Measurements from ENCODE around the gene TENM4. TPM values are rescaled to one million over a fixed set of nuclear protein-coding genes. Genes with fewer than 3 reads are reported as not detected.

Gene TENM4
- total RNA-seq, 1 experiment from 2014 or later: 9.9 TPM

DNA sequence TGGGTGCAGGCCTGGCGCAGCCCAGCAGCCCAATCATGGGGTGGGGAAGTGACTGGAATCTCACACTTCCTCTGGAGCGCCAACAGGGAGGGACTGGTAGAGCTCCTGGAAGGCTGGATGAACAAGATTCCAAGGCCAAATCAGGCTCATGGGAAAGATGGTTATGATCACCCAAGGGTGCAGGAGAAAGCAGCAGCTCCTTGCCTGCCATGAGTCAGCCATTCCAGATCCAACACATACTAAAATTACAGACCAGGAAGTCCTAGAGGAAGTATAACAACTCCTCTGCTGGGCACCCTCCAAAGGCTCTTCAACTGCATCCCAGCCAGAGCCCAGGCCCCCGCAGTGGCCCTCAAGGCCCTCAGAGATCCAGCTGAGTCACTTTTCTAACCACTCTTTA is 427.3 kb downstream of the TENM4 start:
- no peaks in the 10 kb centered on the region for H3K4me1 Mint-ChIP-seq (ENCODE audit: insufficient read depth, unreplicated experiment)
- POLR2A ChIA-PET: interaction anchor here (0.5 kb wide), 1 partner anchor 298 kb away, joined by 3 read pairs; no protein-coding TSS in a partner anchor

DNA sequence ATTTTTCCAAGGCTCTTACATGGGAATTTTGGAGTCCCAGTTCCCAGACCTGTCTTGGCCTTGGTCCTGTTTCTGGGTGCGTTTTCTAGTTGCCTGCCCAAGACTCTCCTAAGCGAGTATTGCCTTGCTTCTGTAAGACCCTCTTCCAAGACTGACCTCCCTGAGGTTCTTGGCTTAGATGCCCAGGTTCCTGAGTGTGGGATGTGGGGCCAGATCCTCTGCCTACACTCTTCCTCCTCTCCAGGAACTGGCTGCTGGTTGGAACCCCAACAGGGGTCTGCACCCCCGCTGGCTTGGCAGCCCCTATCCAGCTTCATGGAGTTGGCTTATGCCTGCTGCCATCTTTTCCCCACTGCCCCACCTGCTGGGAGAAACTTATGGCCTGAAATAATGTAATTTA is 429.5 kb downstream of the TENM4 start:
- Mint-ChIP-seq H3K27me3 (ENCODE audit: insufficient read depth, unreplicated experiment) (no peaks in the 10 kb centered on the region), H3K9me3 (ENCODE audit: unreplicated experiment) (peaks cover 7% of the 10 kb centered on the region), H3K27ac (ENCODE audit: low read depth, unreplicated experiment) (no peak overlapping the region), H3K4me3 (ENCODE audit: unreplicated experiment) (no peak overlapping the region), H3K4me1 (ENCODE audit: insufficient read depth, unreplicated experiment) (no peaks in the 10 kb centered on the region), H3K36me3 (ENCODE audit: insufficient read depth, unreplicated experiment) (peaks cover 6% of the 10 kb centered on the region)
- ChIA-PET POLR2A (no interaction called here), CTCF (no interaction called here)
- BruUV-seq (replicated peaks): no TSS peak
- DNase-seq (ENCODE audit: unreplicated experiment): no peak
- intact Hi-C loops (cut with micrococcal nuclease): no loop called here
- TF ChIP-seq, protein P1, sequence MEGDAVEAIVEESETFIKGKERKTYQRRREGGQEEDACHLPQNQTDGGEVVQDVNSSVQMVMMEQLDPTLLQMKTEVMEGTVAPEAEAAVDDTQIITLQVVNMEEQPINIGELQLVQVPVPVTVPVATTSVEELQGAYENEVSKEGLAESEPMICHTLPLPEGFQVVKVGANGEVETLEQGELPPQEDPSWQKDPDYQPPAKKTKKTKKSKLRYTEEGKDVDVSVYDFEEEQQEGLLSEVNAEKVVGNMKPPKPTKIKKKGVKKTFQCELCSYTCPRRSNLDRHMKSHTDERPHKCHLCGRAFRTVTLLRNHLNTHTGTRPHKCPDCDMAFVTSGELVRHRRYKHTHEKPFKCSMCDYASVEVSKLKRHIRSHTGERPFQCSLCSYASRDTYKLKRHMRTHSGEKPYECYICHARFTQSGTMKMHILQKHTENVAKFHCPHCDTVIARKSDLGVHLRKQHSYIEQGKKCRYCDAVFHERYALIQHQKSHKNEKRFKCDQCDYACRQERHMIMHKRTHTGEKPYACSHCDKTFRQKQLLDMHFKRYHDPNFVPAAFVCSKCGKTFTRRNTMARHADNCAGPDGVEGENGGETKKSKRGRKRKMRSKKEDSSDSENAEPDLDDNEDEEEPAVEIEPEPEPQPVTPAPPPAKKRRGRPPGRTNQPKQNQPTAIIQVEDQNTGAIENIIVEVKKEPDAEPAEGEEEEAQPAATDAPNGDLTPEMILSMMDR (IDR thresholded peaks at IDR 0.05; ENCODE audit: unreplicated experiment): no peak

More for the DNA sequence above, 427.3 kb downstream of the TENM4 start:
- DNase-seq (ENCODE audit: unreplicated experiment): no peak
- Mint-ChIP-seq H3K36me3 (ENCODE audit: insufficient read depth, unreplicated experiment) (peaks cover 6% of the 10 kb centered on the region), H3K4me3 (ENCODE audit: unreplicated experiment) (no peak overlapping the region), H3K27ac (ENCODE audit: low read depth, unreplicated experiment) (no peak overlapping the region), H3K27me3 (ENCODE audit: insufficient read depth, unreplicated experiment) (no peaks in the 10 kb centered on the region), H3K9me3 (ENCODE audit: unreplicated experiment) (peaks cover 7% of the 10 kb centered on the region)
- BruUV-seq (replicated peaks): no TSS peak
- TF ChIP-seq, protein P1 (IDR thresholded peaks at IDR 0.05; ENCODE audit: unreplicated experiment): no peak
- CTCF ChIA-PET: interaction anchor here (0.7 kb wide), 2 partner anchors 80 to 420 kb away, joined by 3 read pairs; no protein-coding TSS in a partner anchor
- intact Hi-C loops (cut with micrococcal nuclease): no loop called here

DNA sequence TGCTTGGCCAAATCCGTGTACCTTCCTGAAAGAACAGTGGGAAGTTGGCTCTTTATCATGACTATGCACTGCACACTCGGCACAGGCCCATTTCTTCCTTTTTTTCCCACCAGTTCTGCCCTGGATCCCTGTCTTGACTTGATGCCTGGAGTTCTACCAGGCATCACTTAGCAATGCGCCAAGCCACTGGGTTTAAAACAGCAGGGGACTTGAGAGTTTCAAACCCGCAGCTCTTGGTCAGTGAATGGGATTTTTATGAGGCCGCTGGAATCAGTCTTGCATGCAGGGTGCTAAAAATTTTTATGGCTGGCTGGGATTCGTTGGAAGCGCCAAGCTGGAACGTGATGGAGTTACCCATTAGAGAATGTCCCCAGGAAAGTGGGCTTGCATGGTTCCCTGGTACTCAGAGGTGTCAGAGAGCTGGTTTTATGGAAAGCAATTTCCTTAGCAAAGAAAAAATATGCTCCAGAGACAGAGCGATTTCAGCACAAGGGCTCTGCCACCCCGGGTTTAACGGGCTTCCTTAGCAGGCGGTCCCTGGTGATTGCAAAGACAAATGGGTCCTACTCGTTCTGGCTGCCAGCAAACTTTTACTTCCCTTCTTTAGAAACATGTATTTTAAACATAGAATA is 432.9 kb downstream of the TENM4 start:
- Mint-ChIP-seq H3K27ac (ENCODE audit: low read depth, unreplicated experiment) (no peak overlapping the region), H3K4me3 (ENCODE audit: unreplicated experiment) (no peak overlapping the region), H3K4me1 (ENCODE audit: insufficient read depth, unreplicated experiment) (no peaks in the 10 kb centered on the region), H3K36me3 (ENCODE audit: insufficient read depth, unreplicated experiment) (peaks cover 6% of the 10 kb centered on the region), H3K27me3 (ENCODE audit: insufficient read depth, unreplicated experiment) (no peaks in the 10 kb centered on the region), H3K9me3 (ENCODE audit: unreplicated experiment) (peaks cover 17% of the 10 kb centered on the region)
- TF ChIP-seq, protein P1 (IDR thresholded peaks at IDR 0.05; ENCODE audit: unreplicated experiment): no peak
- DNase-seq (ENCODE audit: unreplicated experiment): no peak
- BruUV-seq (replicated peaks): no TSS peak
- CTCF ChIA-PET: interaction anchor here (0.6 kb wide), 2 partner anchors 29 to 92 kb away, joined by 3 read pairs; no protein-coding TSS in a partner anchor
- intact Hi-C loops (cut with micrococcal nuclease): no loop called here
- POLR2A ChIA-PET: no interaction called here

- intact Hi-C loops (cut with micrococcal nuclease): no loop called here
- CTCF ChIA-PET: no interaction called here
- H3K36me3 Mint-ChIP-seq (ENCODE audit: insufficient read depth, unreplicated experiment): peaks cover 6% of the 10 kb centered on the region
- TF ChIP-seq, protein P1 (IDR thresholded peaks at IDR 0.05; ENCODE audit: unreplicated experiment): no peak
- no peak for DNase-seq (ENCODE audit: unreplicated experiment)
- no peak overlapping the region for H3K27ac Mint-ChIP-seq (ENCODE audit: low read depth, unreplicated experiment)
- POLR2A ChIA-PET: no interaction called here
- no peaks in the 10 kb centered on the region for H3K27me3 Mint-ChIP-seq (ENCODE audit: insufficient read depth, unreplicated experiment)
- no TSS peak for BruUV-seq (replicated peaks)
- peaks cover 23% of the 10 kb centered on the region for H3K9me3 Mint-ChIP-seq (ENCODE audit: unreplicated experiment)
- H3K4me3 Mint-ChIP-seq (ENCODE audit: unreplicated experiment): no peak overlapping the region
- no peaks in the 10 kb centered on the region for H3K4me1 Mint-ChIP-seq (ENCODE audit: insufficient read depth, unreplicated experiment)
Measured at GRCh38 chr11:79006854-79007253, 434.0 kb downstream of the TENM4 start.

Data from MCF 10A (cell line).